Measurements from ENCODE around the gene TIPARP.
"Not testable (repeated sequence)": the region's sequence is repeated elsewhere in the genome, so short reads cannot be mapped to it uniquely, and the experiment has no call there.

TIPARP gene

GRCh38 chr3:156716105-156716862 is 41.9 kb downstream of the TIPARP start:
- DNase-seq, result no peak

GRCh38 chr3:156718622-156719306 is 44.4 kb downstream of the TIPARP start:
- no peak for DNase-seq

- no peak for DNase-seq
Observed at GRCh38 chr3:156720826-156721225, 46.4 kb downstream of the TIPARP start.

GRCh38 chr3:156721687-156722618 is 47.6 kb downstream of the TIPARP start:
- DNase-seq, result no peak

GRCh38 chr3:156723182-156723619 is 48.8 kb downstream of the TIPARP start:
- DNase-seq, result no peak

- no peak for DNase-seq
Observed at GRCh38 chr3:156725682-156726081, 51.3 kb downstream of the TIPARP start.

- DNase-seq, result no peak
Observed at GRCh38 chr3:156726456-156726855, 52.1 kb downstream of the TIPARP start.

- no peak for DNase-seq
Observed at GRCh38 chr3:156727519-156728205, 53.3 kb downstream of the TIPARP start.

GRCh38 chr3:156728267-156728985 is 54.0 kb downstream of the TIPARP start:
- no peak for DNase-seq

- DNase-seq, result no peak
Observed at GRCh38 chr3:156729460-156730179, 55.2 kb downstream of the TIPARP start.

- DNase-seq, result no peak
Observed at GRCh38 chr3:156731813-156732212, 57.4 kb downstream of the TIPARP start.

- no peak for DNase-seq
Observed at GRCh38 chr3:156732261-156732660, 57.9 kb downstream of the TIPARP start.

GRCh38 chr3:156732715-156733421 is 58.5 kb downstream of the TIPARP start:
- DNase-seq, result no peak

- DNase-seq, result not testable (repeated sequence)
Observed at GRCh38 chr3:156734661-156735060, 60.3 kb downstream of the TIPARP start.

GRCh38 chr3:156735471-156735870 is 61.1 kb downstream of the TIPARP start:
- no peak for DNase-seq

GRCh38 chr3:156737049-156737448 is 62.7 kb downstream of the TIPARP start:
- DNase-seq, result not testable (repeated sequence)

- DNase-seq, result no peak
Observed at GRCh38 chr3:156738251-156738650, 63.9 kb downstream of the TIPARP start.

GRCh38 chr3:156739976-156740375 is 65.6 kb downstream of the TIPARP start:
- no peak for DNase-seq

GRCh38 chr3:156740581-156740980 is 66.2 kb downstream of the TIPARP start:
- DNase-seq, result not testable (repeated sequence)

- DNase-seq, result no peak
Observed at GRCh38 chr3:156741935-156742334, 67.5 kb downstream of the TIPARP start.
